Keratinocyte (primary cell): ENCODE measurements around the gene ACO2. TPM values are rescaled to one million over a fixed set of nuclear protein-coding genes. Genes with fewer than 3 reads are reported as not detected.

Source experiments
- DNase-seq: peaks from one replicate; pipeline ENCODE4 v3.0.0-alpha.2; 2011; ENCODE audit warnings: low read depth, missing footprints, low spot score
- FAIRE-seq: peaks from 2 replicates; lab custom pipeline; 2011; peaks lifted over from hg19 to GRCh38; lab: Jason Lieb, UNC
- H2AFZ ChIP-seq: 2 replicates; pipeline ENCODE4 v1.6.0; 2012; ENCODE audit warnings: low read length, control low read depth, inconsistent platforms; ENCODE audit not compliant: control insufficient read depth
- H3K27ac ChIP-seq: 2 replicates; pipeline ENCODE4 v1.5.1; 2011; ENCODE audit warnings: low read length; ENCODE audit not compliant: control insufficient read depth, insufficient read depth
- H3K27me3 ChIP-seq: 3 replicates; pipeline ENCODE4 v1.6.0; 2011; ENCODE audit warnings: low read length; ENCODE audit not compliant: control insufficient read depth, insufficient read depth; ENCODE audit errors: extremely low read depth
- H3K36me3 ChIP-seq, 2 experiments: 2 replicates in 1 of 2; 3 replicates in 1 of 2; pipeline ENCODE4 v1.5.1; 2011; ENCODE audit warnings: low read length in 2 of 2, mild to moderate bottlenecking in 1 of 2; ENCODE audit not compliant: control insufficient read depth in 2 of 2, insufficient read depth in 2 of 2; ENCODE audit errors: extremely low read depth in 1 of 2
- H3K4me1 ChIP-seq: 3 replicates; pipeline ENCODE4 v1.5.1; 2011; ENCODE audit warnings: low read length; ENCODE audit not compliant: control insufficient read depth, insufficient read depth; ENCODE audit errors: extremely low read depth
- H3K4me2 ChIP-seq: 3 replicates; pipeline ENCODE4 v1.6.0; 2011; ENCODE audit warnings: low read depth, low read length; ENCODE audit not compliant: control insufficient read depth, insufficient read depth; ENCODE audit errors: extremely low read depth
- H3K4me3 ChIP-seq, 3 experiments: fragments of 200-600 bp in 1 of 3; sonication (generic) in 1 of 3; 2 replicates in 2 of 3; 3 replicates in 1 of 3; pipeline ENCODE4 v1.5.1; 2011 to 2016; ENCODE audit warnings: low read length in 3 of 3, mild to moderate bottlenecking in 3 of 3, control low read depth in 2 of 3, inconsistent platforms in 1 of 3, low read depth in 1 of 3, mixed read lengths in 1 of 3, mixed run types in 1 of 3, moderate library complexity in 1 of 3; ENCODE audit not compliant: control insufficient read depth in 2 of 3, insufficient read depth in 2 of 3; ENCODE audit errors: extremely low read depth in 1 of 3
- H3K79me2 ChIP-seq: 2 replicates; pipeline ENCODE4 v1.6.0; 2012; ENCODE audit warnings: low read length; ENCODE audit not compliant: control insufficient read depth, insufficient read depth
- H3K9ac ChIP-seq: 3 replicates; pipeline ENCODE4 v1.6.0; 2011; ENCODE audit warnings: low read length; ENCODE audit not compliant: control insufficient read depth, insufficient read depth; ENCODE audit errors: extremely low read depth
- H3K9me1 ChIP-seq: 3 replicates; pipeline ENCODE4 v1.6.0; 2011; ENCODE audit warnings: low read length; ENCODE audit not compliant: control insufficient read depth, insufficient read depth; ENCODE audit errors: extremely low read depth
- H3K9me3 ChIP-seq: 2 replicates; pipeline ENCODE4 v1.5.1; 2012; ENCODE audit warnings: low read depth, low read length; ENCODE audit not compliant: control insufficient read depth
- H4K20me1 ChIP-seq: 3 replicates; pipeline ENCODE4 v1.6.0; 2011; ENCODE audit warnings: low read length; ENCODE audit not compliant: control insufficient read depth, insufficient read depth; ENCODE audit errors: extremely low read depth
- EZH2 ChIP-seq: IDR thresholded peaks from one replicate; pipeline ENCODE4 v1.6.1; 2012; ENCODE audit warnings: inconsistent platforms, mild to moderate bottlenecking, low read length, moderate library complexity
- dilution Hi-C: fragments of 300-500 bp; cut with MboI; formaldehyde crosslinking; loops from one replicate; pipeline ENCODE4 v1.7.0; 2020; ENCODE audit warnings: low sequenced_read_pairs; ENCODE audit not compliant: extremely low pct_ligation_motif_present
- polyA plus RNA-seq, 5 experiments: library from polyadenylated mRNA; depleted of rRNA in 3 of 5; stranded (reverse) in 3 of 5; stranded (forward) in 1 of 5; unstranded in 1 of 5; fragments of >200 nt; gene quantifications; 1 replicate in 1 of 5; 2 replicates in 3 of 5; 3 replicates in 1 of 5; pipeline versions ENCODE4 v1.2.1 to v1.2.3, GENCODE V29; 2011 to 2012; ENCODE audit warnings: missing spikeins in 2 of 5, low read depth in 1 of 5, low replicate concordance in 1 of 5
- TF ChIP-seq, protein P1 (sequence below), 3 experiments: IDR thresholded peaks in 1 of 3; conservative IDR thresholded peaks in 1 of 3; optimal IDR thresholded peaks in 1 of 3; 2 replicates in 2 of 3; 3 replicates in 1 of 3; pipeline versions ENCODE3 to v1.5.1; 2011; ENCODE audit warnings: low read length in 3 of 3, mild to moderate bottlenecking in 3 of 3, moderate library complexity in 2 of 3, control low read depth in 1 of 3, inconsistent platforms in 1 of 3; ENCODE audit not compliant: insufficient read depth in 2 of 3; ENCODE audit errors: extremely low read depth in 1 of 3

Gene ACO2
- polyA plus RNA-seq, 1 donor (not counting 4 experiments of a cell fraction or from before 2014, with no cell fraction given): 37.2 TPM

DNA sequence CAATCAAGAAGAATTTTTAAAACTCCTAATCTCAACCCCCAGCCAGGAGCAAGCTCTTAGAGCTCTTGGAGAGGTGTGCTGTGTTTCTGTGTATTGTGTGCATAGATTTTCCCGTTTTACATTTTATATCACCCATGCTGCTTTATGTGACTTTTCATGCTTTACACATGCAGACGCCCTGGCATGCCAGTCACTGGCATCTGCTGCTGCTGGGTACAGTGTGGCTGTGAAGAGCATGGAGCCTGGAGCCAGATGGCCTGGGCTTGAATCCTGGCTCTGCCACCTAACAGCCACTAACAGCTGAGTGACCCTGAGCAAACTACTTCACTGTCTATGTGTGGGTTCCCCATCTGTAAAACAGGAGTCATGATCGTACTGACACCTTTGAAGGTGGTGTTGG, 52.2 kb downstream of the ACO2 start:
- H3K4me1 ChIP-seq: peaks cover 12% of the 10 kb centered on the region
- H3K27ac ChIP-seq: no peak overlapping the region
- no peaks in the 10 kb centered on the region for H4K20me1 ChIP-seq
- peaks cover 20 to 37% of the 10 kb centered on the region in 2 experiments for H3K36me3 ChIP-seq
- no peaks in the 10 kb centered on the region for H3K79me2 ChIP-seq
- no peak overlapping the region for H3K9ac ChIP-seq
- H3K4me2 ChIP-seq: no peak overlapping the region
- H3K4me3 ChIP-seq: no peak overlapping the region
- no peaks in the 10 kb centered on the region for H3K9me1 ChIP-seq
- dilution Hi-C loops: no loop called here
- no peak for DNase-seq
- no peak for FAIRE-seq
- H3K9me3 ChIP-seq: no peaks in the 10 kb centered on the region
- no peak for TF ChIP-seq EZH2
- TF ChIP-seq, protein P1, sequence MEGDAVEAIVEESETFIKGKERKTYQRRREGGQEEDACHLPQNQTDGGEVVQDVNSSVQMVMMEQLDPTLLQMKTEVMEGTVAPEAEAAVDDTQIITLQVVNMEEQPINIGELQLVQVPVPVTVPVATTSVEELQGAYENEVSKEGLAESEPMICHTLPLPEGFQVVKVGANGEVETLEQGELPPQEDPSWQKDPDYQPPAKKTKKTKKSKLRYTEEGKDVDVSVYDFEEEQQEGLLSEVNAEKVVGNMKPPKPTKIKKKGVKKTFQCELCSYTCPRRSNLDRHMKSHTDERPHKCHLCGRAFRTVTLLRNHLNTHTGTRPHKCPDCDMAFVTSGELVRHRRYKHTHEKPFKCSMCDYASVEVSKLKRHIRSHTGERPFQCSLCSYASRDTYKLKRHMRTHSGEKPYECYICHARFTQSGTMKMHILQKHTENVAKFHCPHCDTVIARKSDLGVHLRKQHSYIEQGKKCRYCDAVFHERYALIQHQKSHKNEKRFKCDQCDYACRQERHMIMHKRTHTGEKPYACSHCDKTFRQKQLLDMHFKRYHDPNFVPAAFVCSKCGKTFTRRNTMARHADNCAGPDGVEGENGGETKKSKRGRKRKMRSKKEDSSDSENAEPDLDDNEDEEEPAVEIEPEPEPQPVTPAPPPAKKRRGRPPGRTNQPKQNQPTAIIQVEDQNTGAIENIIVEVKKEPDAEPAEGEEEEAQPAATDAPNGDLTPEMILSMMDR (optimal IDR thresholded peaks at IDR 0.05 in 1 of 3, IDR thresholded peaks at IDR 0.05 in 1 of 3, conservative IDR thresholded peaks at IDR 0.05 in 1 of 3; ENCODE audit: extremely low read depth in 1 of 3, insufficient read depth in 2 of 3, low read length in 3 of 3): no peak
- no peak overlapping the region for H2AFZ ChIP-seq
- H3K27me3 ChIP-seq: no peaks in the 10 kb centered on the region

DNA sequence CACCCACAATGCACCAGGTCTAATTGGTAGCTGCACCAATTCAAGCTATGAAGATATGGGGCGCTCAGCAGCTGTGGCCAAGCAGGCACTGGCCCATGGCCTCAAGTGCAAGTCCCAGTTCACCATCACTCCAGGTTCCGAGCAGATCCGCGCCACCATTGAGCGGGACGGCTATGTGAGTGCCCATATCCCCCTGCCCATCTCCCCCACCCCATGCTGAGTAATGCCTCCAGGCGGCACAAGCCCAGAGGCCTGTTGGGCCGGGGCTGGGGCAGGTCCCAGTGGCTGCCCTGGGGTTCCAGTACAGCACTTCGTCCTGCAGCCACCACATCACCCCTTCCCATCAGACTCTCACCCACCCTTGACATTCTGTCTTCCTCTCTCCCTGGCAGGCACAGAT, 53.9 kb downstream of the ACO2 start:
- H3K4me1 ChIP-seq: peaks cover 2% of the 10 kb centered on the region
- no peaks in the 10 kb centered on the region for H3K27me3 ChIP-seq
- H3K27ac ChIP-seq: no peak overlapping the region
- H3K9ac ChIP-seq: no peak overlapping the region
- H4K20me1 ChIP-seq: no peaks in the 10 kb centered on the region
- no peaks in the 10 kb centered on the region for H3K79me2 ChIP-seq
- no peak overlapping the region for H3K4me3 ChIP-seq
- H2AFZ ChIP-seq: no peak overlapping the region
- no peak for FAIRE-seq
- DNase-seq: no peak
- H3K36me3 ChIP-seq: peaks cover 27 to 40% of the 10 kb centered on the region in 2 experiments
- dilution Hi-C loops: no loop called here
- H3K4me2 ChIP-seq: no peak overlapping the region
- H3K9me3 ChIP-seq: no peaks in the 10 kb centered on the region
- no peaks in the 10 kb centered on the region for H3K9me1 ChIP-seq
- no peak for TF ChIP-seq EZH2
- TF ChIP-seq, protein P1 (optimal IDR thresholded peaks at IDR 0.05 in 1 of 3, IDR thresholded peaks at IDR 0.05 in 1 of 3, conservative IDR thresholded peaks at IDR 0.05 in 1 of 3; ENCODE audit: extremely low read depth in 1 of 3, insufficient read depth in 2 of 3, low read length in 3 of 3): no peak
